HG02938 (cell line): Measurements from ENCODE around the gene EYS.
"Not testable (repeated sequence)": the region's sequence is repeated elsewhere in the genome, so short reads cannot be mapped to it uniquely, and the experiment has no call there.

Experiments used
- ATAC-seq: cut with Tn5 transposase; IDR thresholded peaks from one replicate; pipeline ENCODE4 v1.9.1; 2021; ENCODE audit warnings: mild to moderate bottlenecking, moderate library complexity; ENCODE audit not compliant: unreplicated experiment

Gene EYS

DNA sequence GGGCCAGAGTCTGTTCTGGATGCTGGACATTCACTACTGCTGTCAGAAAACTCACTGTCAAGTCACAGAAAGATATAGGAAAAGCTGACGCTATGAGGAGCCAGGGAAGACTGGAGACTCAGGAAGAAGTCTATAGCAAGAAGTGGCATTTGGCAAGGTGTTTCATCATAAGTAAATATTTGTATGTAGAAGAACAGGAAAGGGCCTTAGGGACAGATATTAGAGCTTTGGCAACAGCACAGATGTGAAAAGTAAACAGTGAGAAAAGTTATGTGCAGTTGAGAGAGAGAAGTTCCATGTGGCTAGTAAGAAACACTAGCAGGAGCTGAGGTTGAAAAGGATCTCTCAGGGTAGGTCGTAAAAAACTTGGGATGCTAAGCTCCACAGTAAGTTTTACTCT lies 1202.5 kb downstream of the EYS start:
- ATAC-seq, result no peak

DNA sequence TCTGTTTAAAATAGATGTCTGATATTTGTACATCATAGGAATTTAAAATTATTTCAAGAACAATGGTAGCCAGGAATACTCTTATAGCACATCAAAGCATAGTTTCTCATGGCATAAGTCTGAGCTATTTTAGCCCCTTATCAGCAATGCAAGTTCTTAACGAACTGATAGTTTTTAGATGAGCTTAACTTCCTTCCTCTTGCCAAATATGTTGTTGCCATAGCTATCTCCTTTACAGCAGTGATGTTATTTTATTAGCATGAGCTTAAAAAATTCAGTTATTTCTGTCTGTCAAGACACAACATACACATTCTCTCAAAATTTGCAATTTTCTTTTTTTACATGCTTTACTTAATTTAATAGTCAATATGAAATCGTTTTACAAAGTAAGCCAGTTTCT lies 1204.2 kb downstream of the EYS start:
- no peak for ATAC-seq

DNA sequence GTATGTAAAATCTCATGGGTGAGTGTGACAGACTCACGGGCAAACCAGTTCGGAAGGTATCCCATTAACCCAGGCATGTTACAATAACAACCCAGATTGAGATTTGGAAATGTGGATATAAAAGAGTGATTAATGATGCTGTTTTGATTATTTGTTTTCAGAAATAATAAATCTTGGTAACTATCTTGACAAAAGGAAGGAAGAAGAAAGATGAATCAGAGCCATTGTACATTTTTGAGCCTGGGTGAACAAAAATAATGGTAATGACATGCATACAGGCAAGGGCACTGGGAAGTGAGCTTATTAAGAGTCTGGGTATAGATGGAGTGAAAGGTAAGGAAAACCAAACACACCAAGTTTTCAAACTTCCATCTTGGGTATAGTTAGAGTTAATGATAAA lies 1209.4 kb downstream of the EYS start:
- no peak for ATAC-seq

DNA sequence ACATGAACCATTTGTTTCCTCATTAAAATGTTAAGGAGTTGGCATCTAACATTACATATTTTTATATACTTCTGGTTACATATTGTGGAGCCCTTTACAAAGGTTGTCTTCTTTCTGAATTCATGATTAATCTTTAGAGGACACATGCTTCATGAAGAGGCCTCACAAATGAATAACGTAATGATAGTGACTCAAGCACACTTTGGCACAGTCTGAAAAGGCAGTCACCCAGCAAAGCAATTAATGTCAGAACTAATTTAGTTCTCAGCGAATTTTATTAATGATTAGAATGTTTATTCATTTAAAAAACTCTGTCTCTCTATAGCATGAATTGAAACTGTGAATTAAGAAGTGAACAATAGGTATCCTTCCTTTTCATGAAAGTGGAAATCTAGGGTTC lies 1217.3 kb downstream of the EYS start:
- no peak for ATAC-seq

DNA sequence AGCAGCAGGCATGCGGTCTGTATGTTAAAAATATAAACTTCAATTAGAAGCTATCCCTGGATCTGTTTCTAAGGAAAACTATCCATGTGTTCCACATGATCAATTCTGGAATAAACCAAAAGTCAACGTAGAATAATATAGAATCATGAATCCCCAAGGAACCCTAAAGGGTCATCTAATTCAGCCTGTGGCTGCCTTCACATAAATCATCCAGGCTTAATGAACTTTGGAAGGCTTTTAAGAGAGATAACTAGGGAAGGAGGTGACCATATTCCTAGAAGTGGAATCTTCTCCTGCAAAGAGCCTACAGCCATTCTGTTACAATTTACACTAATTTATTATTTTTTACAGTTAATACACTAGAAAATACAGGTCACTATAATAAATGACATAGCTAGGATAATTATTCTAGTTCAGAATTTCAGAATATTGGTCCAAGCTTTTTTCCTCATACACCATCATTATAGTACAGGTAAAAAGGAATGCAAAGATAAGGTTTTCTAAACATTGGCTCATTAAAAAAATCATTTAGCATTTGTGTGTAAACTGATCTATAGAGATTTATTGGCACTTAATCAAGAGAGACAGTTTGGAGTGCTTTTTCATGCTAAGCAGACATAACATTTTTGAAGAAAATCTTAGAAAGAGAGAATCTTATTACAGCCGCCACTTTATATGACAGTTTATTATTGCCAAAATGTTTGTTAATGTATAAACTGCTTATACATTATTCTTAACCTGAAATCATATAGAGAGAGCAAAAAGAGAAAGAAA lies 1220.3 kb downstream of the EYS start:
- ATAC-seq, result no peak

DNA sequence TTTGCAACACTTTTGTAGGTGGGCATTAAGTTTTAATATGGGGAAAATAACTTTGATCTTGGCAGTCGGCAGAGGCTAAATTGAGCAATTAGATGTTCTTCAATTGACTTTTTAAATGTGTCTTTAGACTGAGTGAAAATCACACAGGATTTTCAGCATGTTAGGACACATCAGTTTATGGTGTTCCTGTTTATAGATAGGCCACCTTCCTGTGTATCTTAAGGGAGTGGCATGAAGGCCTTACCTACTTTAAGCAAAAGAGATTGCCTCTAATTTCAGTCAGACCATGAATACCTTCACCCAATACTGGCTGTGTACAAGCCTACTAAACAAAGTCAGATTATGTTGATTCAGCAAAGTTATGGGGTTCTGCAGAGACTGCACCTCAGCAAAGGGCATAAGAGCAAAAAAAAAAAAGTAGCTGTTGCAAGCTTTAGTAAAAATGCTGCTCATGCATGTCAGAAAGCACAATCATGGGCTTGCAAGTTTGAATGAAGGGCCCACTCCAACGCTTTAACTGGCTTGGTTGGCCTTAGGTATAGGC lies 1223.0 kb downstream of the EYS start:
- ATAC-seq, result no peak

DNA sequence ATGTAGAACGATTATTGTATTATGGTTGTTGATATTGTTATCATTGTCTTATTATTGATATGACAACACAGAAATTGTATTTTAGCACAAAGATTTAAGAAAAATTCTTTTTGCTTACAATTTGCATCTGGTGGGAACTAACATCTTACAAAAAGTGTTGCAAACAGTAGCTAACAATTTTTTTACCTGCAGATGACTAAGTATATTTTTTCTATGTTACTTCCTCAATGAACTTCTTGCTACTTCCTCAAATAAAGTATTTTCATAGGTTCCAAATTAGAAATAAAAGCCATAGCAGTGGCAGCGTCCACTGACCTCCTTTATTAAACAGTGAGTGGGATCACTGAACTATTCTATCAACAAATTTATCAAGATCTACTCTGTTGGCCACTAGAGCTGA lies 1224.4 kb downstream of the EYS start:
- no peak for ATAC-seq

DNA sequence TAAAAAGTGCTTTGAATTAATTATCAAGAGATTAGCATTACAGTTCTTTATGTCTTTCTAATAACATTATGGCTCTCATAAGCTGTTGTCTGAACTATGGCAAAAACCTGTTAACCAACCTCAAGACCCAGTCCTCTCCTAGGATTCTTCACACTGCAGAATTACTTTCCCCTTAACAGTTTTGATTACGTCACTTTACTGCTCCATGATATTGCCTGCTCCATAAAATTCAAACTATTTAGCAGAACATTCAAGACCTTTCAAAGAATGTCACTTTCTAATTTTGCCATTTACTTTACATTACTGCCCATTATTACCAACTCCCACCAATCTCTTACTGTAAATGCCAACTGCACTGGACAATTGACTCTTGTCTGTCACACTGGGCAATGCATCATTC lies 1227.9 kb downstream of the EYS start:
- ATAC-seq, result no peak

DNA sequence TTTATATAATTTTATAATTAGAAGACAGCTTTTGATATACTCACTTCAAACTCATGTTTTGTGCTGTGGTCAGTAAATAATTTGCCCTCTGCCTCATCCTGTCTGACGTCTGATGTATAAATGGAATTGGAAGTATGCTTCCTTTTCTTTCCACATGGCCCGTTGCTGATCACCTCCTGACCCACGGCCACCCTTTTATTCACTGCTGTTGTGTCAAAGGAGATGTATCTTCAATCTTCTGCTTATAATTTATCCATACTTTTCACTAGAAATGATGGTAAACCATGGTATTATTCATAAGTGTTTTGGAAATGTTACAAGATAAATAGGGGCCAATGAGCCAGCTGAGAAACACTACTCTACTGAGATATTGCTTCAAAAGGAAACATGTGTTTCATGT lies 1229.6 kb downstream of the EYS start:
- no peak for ATAC-seq

DNA sequence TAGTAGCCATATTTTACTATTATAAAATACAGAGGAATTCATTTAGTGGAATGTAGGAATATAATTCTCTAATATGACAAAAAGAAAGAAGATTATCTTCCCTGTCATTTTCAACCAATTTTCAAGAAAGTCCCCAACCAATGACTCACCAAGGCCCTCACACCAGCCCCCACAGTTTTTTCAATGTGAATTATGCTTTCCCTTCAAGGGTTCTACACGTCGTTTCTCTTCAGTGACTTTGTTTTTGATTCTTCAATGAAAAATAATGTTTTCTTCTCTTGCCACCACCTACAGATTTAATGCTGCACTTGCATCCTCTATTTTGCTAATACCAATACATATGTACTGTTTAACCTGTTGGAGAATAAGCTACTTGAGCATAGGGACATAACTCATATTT lies 1230.1 kb downstream of the EYS start:
- ATAC-seq, result no peak

DNA sequence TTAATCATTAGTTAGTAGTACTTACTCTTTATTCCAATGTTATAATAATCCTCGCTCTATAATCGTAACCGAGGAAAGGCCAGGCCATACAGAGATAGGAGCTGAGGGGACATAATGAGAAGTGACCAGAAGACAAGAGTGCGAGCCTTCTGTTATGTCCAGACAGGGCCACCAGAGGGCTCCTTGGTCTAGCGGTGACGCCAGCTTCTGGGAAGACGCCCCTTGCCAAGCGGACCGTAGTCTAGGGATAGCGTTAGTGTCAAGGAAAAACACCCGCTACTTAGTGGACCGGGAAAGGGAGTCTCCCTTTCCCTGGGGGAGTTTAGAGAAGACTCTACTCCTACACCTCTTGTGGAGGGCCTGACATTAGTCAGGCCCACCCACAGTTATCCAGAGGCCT lies 1237.6 kb downstream of the EYS start:
- ATAC-seq, result not testable (repeated sequence)

DNA sequence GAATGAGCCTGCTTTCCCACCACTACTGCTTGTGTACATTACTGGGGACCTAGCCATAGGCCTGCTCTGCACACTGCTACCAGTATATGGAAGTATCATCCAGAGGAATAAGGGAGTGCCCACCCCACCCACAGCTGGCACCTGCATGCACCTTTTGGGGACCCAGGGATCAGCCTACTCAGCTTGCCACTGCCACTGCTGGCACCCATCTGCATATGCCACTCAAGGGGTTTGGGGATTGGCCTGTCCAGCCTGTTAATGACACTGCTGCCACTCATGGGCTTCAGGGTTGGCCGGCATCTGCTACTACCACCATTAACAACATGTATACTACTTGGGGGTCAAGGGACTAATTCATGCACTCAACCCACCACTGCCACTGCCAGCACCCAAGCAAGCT lies 1239.4 kb downstream of the EYS start:
- no peak for ATAC-seq

DNA sequence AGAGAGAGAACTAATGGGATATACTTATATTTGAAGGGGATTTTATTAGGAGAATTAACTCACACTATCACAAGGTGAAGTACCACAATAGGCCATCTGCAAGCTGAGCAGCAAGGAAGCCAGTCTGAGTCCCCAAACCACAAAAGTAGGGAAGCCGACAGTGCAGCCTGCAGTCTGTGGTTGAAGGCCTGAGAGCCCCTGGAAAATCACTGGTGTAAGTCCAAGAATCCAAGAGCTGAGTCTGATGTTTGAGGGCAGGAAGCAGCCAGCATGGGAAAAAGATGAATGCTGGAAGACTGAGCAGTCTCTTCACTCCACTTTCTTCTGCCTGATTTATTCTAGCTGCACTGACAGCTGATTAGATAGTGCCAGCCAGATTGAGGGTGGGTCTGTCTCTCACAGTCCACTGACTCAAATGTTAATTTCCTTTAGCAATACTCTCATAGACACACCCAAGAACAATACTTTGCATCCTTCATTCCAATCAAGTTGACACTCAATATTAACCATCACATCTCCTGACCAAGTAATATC lies 1247.5 kb downstream of the EYS start:
- ATAC-seq, result no peak

DNA sequence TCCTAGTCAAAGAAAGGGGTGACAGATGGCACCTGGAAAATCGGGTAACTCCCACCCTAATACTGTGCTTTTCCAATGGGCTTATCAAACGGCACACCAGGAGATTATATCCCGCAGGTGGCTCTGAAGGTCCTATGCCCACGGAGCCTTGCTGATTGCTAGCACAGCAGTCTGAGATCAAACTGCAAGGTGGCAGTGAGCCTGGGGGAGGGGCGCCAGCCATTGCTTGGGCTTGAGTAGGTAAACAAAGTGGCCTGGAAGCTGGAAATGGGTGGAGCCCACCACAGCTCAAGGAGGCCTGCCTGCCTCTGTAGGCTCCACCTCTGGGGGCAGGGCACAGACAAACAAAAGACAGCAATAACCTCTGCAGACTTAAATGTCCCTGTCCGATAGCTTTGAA lies 1258.9 kb downstream of the EYS start:
- not testable (repeated sequence) for ATAC-seq

DNA sequence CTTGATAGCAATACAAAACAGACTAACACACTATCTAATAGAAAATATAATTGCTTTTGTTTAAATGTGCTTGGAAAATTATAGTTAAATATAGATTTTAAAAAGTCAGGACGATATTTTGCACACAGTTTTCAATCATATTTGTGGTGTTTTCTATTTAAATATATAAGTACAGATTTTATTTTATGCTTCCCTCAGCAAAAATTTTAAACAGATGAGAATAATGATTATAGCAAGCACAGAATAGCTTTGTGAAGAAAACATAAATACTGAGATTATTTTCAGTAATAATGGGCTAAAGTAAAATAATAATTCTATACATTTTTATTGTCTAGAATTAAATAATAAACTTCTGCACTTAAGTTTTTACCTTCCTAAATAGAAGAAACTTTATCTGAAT lies 1262.0 kb downstream of the EYS start:
- ATAC-seq, result no peak

DNA sequence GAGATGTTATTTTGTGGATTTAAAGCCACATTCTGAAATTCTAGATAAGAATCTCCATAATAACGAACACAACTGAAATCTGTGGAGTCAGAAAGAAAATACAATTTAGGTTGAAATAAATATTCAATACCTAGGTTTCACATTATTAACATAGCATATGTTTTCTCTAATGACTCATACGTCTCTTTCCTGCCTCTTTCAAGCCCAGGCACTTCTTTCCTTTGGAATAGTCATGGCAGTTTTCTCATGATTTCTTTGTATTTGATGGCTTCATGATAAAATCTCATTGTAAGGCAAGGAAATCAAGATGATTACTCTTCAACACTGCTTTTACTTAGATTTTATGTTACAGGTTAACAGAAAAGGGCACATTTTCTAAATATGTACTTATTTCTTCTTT lies 1267.8 kb downstream of the EYS start:
- no peak for ATAC-seq

DNA sequence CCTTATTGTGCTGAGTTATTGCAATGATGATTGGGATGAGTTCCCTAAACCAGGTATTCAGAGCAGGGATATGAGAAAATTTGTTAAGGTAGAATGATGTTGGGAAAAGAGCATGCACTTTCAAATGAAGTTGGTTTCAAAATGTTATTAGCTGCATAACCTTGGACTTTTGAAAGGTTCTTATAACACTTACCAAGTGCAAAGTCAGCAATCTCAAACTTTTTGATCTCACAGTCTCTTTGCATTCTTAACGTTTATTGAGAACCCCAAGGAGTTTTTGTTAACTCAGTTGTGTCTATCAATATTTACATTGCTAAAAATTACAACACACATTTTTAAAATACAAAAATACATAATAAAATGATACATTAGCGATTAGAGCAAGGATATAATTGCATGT lies 1269.0 kb downstream of the EYS start:
- ATAC-seq, result no peak

DNA sequence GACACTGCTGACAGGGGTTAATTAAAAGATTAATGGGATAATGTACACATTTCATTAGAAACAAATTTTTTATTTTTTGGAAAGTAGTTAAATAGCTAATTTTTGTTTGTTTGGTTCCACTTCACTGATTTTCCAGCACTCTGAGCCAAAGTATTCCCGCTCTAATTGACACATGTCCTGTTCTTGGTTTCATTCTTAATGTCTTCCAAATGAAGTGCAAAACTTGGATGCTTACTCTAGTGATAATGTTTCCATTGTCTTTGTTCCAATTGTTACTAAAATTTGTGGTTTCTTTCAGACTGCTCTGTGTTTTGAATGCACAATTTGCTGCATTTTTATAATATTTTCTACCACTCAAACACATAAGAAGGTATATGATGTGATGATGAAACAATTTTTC lies 1277.1 kb downstream of the EYS start:
- ATAC-seq, result no peak

DNA sequence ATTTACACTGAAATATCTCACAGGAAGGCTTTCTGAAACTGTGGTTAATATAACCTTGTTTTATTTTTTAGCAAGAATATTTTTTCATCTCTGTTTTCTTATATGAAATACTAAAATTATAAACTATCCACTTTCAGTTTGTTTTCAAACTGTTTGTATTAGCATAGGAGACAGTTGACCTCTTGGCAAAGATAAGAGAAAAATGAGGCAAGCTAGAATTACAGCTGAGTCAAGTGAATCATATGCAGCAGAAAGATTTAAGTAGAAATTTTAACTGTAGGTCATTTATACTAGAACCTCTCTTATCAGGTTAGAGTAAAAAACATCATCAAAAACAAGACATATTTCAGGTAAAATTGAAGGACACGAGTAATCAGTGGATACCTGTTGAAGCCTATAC lies 1278.8 kb downstream of the EYS start:
- no peak for ATAC-seq

DNA sequence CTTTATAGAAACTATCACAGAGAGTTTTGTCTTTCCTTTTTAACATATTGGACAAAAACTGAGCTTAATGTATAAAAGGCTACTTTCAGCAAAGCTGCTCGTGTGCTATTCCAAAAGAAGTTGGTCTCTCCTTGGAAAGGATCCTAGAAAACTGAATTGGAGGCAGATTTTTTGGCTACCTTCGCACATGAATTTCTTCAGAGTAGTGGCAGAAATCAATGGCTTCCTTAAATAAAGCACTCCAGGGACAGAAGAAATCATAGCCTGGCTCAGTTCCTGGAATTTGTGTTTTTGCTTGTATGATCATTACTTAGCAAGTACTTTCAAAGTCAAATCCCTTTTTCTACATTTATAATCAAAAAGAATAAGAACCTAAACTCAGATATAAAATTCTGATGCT lies 1291.1 kb downstream of the EYS start:
- ATAC-seq, result no peak

DNA sequence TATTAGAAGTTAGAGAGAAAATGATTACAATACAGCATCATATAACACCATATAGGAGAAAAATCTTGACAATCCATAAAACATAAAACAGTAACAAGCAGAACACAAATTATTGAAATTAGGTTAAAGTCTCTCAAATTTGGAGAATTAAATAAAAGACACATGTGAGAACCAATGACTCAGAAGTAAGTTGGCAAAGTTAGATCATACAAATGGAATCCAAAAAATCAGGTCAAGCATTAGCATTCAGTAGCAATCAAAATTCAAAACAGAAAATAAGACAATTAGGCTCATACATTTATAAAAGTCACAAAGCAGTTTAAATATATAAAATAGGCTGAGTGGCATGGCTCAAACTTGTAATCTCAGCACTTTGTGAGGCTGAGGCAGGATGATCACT lies 1295.8 kb downstream of the EYS start:
- ATAC-seq, result no peak

DNA sequence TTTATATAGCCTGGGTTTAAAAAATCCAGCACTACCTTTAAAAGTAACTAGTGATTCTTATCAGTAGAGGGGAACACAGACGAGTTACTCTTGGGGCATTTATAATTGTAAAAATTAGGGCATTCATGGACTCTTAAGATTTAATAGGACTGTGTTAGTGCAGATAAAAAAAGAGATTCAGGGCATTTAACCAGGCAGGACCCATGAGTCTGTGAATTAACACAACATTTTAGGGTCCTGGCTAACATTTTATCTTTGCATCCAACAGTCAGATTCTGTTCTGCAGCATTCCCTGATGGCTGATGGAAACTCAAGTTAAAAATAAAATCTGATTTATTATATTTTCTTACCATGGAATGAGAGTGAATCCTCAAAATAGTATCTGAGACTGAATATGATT lies 1297.1 kb downstream of the EYS start:
- ATAC-seq, result no peak

DNA sequence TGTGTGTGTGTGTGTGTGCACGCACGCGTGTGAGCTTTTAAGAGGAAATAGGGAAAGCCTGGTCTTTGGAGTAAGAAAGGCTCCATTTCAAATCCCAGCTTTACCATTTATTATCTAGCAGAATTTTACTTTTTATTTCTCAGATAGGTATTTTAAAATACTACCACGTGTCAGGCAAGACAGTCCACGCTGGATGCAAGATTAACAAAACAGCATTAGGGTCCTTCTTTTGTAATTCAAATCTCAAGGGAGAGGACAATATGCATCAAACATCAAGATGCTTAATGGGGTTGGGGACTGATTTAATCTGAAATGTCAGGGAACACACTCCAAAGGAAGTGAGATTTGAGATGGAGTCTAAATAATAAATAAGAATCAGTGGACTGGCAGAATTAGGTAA lies 1302.6 kb downstream of the EYS start:
- no peak for ATAC-seq
